PFSK-1 (cell line): ENCODE measurements around the gene ANKRD13B. TPM values are rescaled to one million over a fixed set of nuclear protein-coding genes. Genes with fewer than 3 reads are reported as not detected.

Experiments
- FOXP2 ChIP-seq: optimal IDR thresholded peaks from 2 replicates; pipeline ENCODE3; 2011; ENCODE audit warnings: borderline replicate concordance, control low read depth, inconsistent platforms; ENCODE audit not compliant: insufficient read depth; ENCODE audit errors: extremely low read length, extremely low read depth
- POLR2AphosphoS5 ChIP-seq: IDR thresholded peaks from 2 replicates; pipeline ENCODE4 v1.6.1; 2012; ENCODE audit warnings: low read depth, mild to moderate bottlenecking, control low read depth, low read length, moderate library complexity
- REST ChIP-seq, 2 experiments: IDR thresholded peaks; 2 replicates each; pipeline versions ENCODE4 v1.6.1 to v1.8.0; 2011 to 2012; ENCODE audit warnings: low read depth in 2 of 2, low read length in 2 of 2, control low read depth in 1 of 2, inconsistent platforms in 1 of 2, mild to moderate bottlenecking in 1 of 2, moderate library complexity in 1 of 2; ENCODE audit not compliant: insufficient read depth in 1 of 2
- SIN3A ChIP-seq: IDR thresholded peaks from 2 replicates; pipeline ENCODE4 v1.6.1; 2012; ENCODE audit warnings: mild to moderate bottlenecking, low read length, moderate library complexity, borderline replicate concordance; ENCODE audit not compliant: insufficient read depth
- TAF1 ChIP-seq: IDR thresholded peaks from 2 replicates; pipeline ENCODE4 v1.6.1; 2012; ENCODE audit warnings: low read length, control low read depth, borderline replicate concordance; ENCODE audit not compliant: insufficient read depth
- polyA plus RNA-seq: library from polyadenylated mRNA; unstranded; fragments of >200 nt; gene quantifications from one replicate; pipeline ENCODE4 v1.2.1, GENCODE V29; 2012; ENCODE audit warnings: low read depth, missing spikeins; ENCODE audit not compliant: insufficient read length

Gene ANKRD13B
- 47.1 TPM for polyA plus RNA-seq

- no peak for TF ChIP-seq SIN3A
- TF ChIP-seq TAF1: no peak
- no peak for TF ChIP-seq REST (IDR thresholded peaks at IDR 0.05; ENCODE audit: insufficient read depth in 1 of 2, low read depth in 2 of 2, low read length in 2 of 2)
- no peak for TF ChIP-seq POLR2AphosphoS5
- no peak for TF ChIP-seq FOXP2
These were observed at the start of gene ANKRD13B for GRCh38 chr17:29592850-29593551. TSS of gene ANKRD13B (plus strand) at chr17:29593132. CDS start at chr17:29593622, 490 bp downstream.

- TF ChIP-seq SIN3A: no peak
- TF ChIP-seq REST (IDR thresholded peaks at IDR 0.05; ENCODE audit: insufficient read depth in 1 of 2, low read depth in 2 of 2, low read length in 2 of 2): no peak
- no peak for TF ChIP-seq POLR2AphosphoS5
- TF ChIP-seq TAF1: no peak
- no peak for TF ChIP-seq FOXP2
These were observed 48.9 kb upstream of the ANKRD13B start for GRCh38 chr17:29544066-29544465.

GRCh38 chr17:29546085-29546484, 46.8 kb upstream of the ANKRD13B start:
- TF ChIP-seq POLR2AphosphoS5 (no peak), TAF1 (no peak), FOXP2 (no peak), SIN3A (no peak), REST (IDR thresholded peaks at IDR 0.05; ENCODE audit: insufficient read depth in 1 of 2, low read depth in 2 of 2, low read length in 2 of 2) (no peak)

GRCh38 chr17:29546830-29547229, 46.1 kb upstream of the ANKRD13B start:
- TF ChIP-seq REST (IDR thresholded peaks at IDR 0.05; ENCODE audit: insufficient read depth in 1 of 2, low read depth in 2 of 2, low read length in 2 of 2) (no peak), FOXP2 (no peak), TAF1 (no peak), SIN3A (no peak), POLR2AphosphoS5 (no peak)
